GM18502 (cell line): ENCODE data around the gene AKT1S1.

Source experiments
- ATAC-seq: cut with Tn5 transposase; IDR thresholded peaks from one replicate; pipeline ENCODE4 v1.9.1; 2021; ENCODE audit warnings: mild to moderate bottlenecking; ENCODE audit not compliant: unreplicated experiment, poor library complexity

The AKT1S1 gene

GRCh38 chr19:49908480-49909420 is 31.6 kb upstream of the AKT1S1 start:
- ATAC-seq: no peak

DNA sequence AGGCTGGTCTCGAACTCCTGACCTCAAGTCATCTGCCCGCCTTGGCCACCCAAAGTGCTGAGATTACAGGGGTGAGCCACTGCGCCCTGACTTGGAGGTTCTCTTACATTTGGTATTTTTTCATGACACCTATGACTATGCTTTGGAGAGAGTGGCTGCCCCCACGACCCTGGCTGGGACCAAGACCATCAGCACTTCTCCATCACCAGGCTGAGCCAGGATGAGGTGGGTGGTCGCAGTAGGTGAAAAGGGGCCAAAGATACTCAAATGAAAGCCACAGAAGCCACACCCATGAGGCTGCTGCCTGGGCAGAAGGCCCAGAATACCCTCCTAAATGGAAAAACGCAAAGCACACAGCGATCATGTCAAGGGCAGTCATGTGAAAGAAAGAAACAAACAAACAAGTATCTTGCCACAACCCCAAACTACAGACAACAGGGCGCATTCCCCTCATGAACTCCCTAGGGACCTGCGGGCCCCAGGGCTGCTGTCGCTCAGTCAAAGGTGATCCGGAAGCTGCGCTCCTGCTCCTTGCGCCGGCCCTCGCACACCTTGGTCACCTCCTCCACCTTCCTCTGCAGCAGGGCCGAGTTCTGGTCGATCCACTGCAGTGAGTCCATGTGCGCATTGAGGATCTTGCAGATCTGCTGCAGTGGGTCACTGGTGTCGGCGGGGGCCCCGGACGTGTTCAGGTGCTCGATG is 30.7 kb upstream of the AKT1S1 start:
- ATAC-seq: peak; percentile 38

DNA sequence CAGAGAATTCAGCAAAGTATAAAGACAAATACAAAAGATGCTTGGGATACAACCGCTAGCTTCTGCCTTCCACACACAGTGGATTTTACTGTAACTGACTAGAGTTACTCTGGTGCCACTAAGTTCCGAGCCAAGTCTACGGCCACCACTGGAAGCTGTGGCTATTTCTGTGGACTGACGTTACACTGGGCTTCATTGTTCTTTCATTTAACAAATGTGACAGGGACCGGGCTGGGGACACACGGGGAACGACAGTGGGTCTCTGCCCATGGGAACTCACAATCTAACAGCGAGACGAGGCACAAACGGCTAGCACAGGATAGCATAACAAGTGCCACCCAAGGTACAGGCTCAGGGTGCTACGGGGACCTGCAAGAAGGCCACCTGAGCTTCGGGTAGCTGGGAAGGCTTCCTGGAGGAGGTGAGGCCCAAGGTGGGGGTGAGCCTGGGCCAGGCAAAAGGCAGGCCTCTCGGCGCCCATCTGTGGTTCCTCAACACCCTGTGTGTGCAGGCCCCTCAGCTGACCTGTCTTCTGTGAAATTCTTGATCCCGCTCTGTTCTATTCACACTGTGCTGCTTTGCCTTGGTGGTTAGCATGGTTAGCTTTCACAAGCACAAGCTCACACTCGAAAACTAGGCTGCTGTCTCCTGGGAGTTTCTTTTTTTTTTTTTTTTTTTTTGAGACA is 29.9 kb upstream of the AKT1S1 start:
- ATAC-seq: peak; percentile 27

GRCh38 chr19:49904136-49904535 is 27.0 kb upstream of the AKT1S1 start:
- ATAC-seq: no peak

DNA sequence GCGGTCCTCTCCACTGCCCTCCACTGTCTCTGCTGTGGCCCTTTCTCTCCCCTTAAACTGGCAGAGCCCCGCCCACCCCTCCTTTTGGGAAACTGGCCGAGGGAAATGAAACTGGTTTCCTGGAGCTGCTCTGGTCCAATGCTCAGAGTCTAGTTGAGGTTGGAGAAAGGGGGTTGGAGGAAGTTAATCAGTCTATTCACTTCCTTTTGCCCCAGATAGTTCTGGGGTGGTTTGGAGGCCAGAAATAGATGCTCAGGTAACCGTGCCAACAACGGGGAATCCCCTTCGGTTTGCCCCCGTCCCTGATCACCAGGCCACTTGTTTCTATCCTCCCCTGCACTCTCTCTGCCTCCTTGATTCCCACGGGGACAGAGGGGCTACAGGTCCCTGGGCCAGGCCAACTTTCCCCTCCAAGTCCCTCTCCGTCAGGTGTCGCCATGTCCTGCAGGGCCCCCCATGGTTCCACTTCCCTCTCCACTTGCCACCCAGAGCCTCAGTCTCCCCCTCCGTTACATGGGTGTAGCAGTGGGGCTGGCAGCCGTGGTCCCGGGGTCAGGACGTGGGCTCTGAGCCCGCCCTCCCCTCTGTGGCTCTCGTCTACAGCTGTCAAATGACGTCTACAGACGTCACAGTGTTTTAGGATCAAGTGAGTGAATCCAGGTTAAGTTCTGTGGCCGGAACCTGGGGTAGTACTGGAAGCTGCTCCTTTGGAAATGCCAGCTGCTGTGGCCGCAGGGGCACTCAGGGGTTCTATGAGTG is 19.9 kb upstream of the AKT1S1 start, which contains the start of gene IL4I1:
IL4I1 (minus strand) TSS at position 25 of the 759 bp plus-strand sequence. CDS start 727 bp downstream, outside the sequence.
- ATAC-seq: peak; percentile 45

- no peak for ATAC-seq
Measured at GRCh38 chr19:49895566-49896297, 18.6 kb upstream of the AKT1S1 start.

GRCh38 chr19:49894879-49895565 is 17.9 kb upstream of the AKT1S1 start:
- ATAC-seq: peak; percentile 27

DNA sequence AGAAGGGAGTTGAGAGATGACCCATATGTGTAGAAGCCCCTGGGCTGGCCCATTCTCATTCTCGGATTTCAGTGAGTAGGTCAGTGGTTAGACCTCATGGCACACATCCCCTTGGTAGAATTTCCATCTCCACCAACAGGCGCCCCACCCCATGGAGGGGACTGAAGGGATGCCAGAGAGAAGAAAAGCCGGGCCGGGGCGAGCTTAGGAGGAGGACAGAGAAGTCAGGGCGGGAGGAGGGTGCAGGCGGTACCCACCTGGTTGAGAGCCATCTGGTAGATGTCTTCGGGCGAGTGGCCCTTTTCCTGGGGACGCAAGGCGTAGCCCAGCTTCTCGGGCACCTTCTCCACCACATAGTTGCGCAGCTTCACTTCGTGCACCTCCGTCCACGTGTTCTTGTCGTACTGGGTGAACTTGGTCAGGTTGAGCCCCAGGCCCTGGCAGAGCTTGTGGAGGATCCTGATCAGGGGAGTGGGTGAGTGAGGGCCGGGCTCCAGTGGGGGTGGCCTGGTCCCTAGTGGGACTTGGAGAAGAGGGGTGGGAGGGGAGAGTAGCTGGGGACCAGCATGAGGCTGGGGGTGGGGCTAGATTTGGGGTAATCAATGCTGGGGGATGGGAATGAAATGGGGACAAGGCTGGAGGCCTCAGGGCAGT is 17.0 kb upstream of the AKT1S1 start:
- no peak for ATAC-seq

GRCh38 chr19:49892716-49893115 is 15.6 kb upstream of the AKT1S1 start:
- no peak for ATAC-seq

DNA sequence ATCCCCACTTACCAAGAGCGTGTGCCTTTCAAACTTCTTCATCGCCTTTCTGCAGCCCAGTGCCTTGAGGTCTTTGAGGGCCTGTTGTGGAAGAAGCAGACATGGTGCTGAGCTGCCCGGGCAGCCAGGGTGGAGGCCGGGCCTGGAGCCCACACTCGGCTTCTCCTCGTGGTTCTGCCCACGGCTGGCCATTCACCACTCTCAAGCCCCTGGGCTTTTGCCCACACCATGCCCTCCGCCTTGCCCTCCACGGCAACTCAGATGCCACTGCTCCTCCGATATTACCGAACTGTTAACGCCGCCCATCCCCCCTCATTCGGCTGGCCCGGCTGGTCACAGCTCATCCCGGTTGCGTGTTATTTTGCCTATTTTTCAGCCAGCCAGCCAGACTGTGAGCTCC is 14.2 kb upstream of the AKT1S1 start:
- no peak for ATAC-seq

GRCh38 chr19:49890349-49891311 is 13.5 kb upstream of the AKT1S1 start:
- peak; percentile 42 for ATAC-seq

GRCh38 chr19:49889687-49890348 is 12.7 kb upstream of the AKT1S1 start:
- peak; percentile 33 for ATAC-seq

DNA sequence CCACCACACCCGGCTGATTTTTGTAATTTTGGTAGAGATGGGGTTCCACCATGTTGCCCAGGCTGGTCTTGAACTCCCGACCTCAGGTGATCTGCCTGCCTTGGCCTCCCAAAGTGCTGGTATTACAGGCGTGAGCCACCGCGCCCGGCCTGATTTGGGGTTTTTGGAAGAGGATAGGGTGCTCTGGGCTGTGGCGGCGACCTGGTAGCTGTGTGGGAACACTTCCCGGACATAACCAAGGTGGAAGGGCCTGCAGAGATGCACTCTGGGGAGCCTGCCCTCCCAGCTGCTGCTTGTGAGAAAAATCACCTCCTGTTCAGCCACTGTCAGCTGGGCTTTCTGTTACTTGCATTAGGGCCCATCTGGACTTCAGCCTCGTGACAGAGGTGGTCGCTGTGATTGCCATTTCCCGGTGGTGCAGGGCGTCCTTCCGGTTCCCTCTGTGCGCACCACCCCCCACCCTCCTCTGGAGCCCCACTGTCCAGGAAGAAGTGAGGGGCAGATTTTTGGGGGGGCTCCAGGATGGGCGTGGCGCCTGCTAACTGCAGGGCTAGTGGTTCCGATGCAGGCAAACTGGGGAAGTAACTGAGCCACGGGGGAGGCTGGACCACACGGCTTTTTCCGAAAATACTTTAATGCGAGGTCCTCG is 12.0 kb upstream of the AKT1S1 start:
- ATAC-seq: no peak

GRCh38 chr19:49888510-49888824 is 11.3 kb upstream of the AKT1S1 start:
- ATAC-seq: no peak

DNA sequence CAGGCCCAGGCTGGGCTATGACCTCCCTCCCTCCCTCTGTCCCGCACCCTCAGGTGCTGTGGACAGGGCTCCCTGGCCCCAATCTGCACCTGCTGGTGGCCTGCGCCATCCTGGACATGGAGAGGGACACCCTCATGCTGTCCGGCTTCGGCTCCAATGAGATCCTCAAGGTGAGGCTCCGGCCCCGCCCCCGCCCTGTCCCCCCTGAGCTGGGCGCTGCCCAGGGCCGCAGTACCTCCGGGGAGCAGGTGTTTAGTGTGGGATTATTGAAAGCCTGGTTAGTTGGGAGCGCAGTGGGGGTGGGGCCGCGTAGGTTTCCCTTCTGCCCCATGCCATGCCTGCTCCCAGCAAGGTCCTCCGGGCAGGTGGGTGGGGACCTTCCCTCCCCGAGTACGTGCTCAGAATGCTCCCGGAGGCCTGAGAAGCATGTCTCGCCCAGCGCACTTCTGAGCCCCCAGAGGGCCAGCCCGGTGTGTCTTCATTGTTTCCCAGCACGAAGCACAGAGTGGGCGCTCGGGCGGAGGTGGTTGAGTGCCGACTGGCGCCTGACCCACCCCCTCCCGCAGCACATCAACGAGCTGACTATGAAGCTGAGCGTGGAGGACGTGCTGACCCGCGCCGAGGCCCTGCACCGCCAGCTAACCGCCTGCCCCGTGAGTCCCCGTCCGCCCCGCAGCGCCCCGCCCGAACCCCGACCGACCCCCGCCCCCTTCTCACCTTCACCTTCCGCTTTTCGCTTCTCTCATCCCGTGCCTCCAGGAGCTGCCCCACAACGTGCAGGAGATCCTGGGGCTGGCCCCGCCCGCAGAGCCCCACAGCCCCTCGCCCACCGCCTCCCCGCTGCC is 10.7 kb upstream of the AKT1S1 start:
- ATAC-seq: no peak
